Measurements from ENCODE around the gene AKR1D1. TPM values are rescaled to one million over a fixed set of nuclear protein-coding genes. Genes with fewer than 3 reads are reported as not detected.

AKR1D1 gene
- total and polyA plus RNA-seq, 10 of the 15 experiments (the other 5 are each of a cell fraction or from before 2014, with no cell fraction given) = 0.09 to 0.34 TPM; not detected in 8

DNA sequence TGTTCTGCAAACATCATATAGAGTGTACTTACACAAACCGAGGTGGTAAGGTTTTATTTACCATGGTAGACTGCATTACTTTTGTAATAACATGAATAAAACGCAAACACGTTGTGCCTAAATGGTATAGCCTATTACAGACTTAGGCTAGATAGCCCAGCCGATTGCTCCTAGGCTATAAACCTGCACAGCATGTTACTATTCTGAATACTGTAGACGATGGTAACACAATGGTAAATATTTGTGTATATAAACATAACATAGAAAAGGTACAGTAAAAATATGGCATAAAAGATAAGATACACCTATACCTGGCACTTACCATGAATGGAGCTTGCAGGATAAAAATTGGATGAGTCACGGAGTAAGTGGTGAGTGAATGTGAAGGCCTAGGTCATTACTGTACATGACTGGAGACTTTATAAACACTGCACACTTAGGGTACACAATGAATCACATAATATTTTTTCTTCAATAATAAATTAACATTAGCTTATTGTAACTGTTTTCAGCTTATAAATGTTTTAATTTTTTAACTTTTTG lies 16.3 kb downstream of the AKR1D1 start:
- H3K36me3 ChIP-seq (ENCODE audit: control insufficient read depth in 2 of 2, insufficient read depth in 2 of 2, low read length in 1 of 2) = no peaks in the 10 kb centered on the region
- no peak overlapping the region for H3K4me2 ChIP-seq (ENCODE audit: control insufficient read depth, insufficient read depth)
- peaks cover 6% of the 10 kb centered on the region for H3K4me1 ChIP-seq (ENCODE audit: control insufficient read depth, insufficient read depth, low read length)
- TF ChIP-seq HDAC2 (IDR thresholded peaks at IDR 0.05) (no peak), BRCA1 (IDR thresholded peaks at IDR 0.05; ENCODE audit: low read depth, low read length) (no peak), MEF2A (IDR thresholded peaks at IDR 0.05; ENCODE audit: insufficient read depth, low read depth, low read length) (no peak), LARP7 (IDR thresholded peaks at IDR 0.05) (no peak), BACH1 (IDR thresholded peaks at IDR 0.05; ENCODE audit: borderline replicate concordance) (no peak), ZSCAN29 (IDR thresholded peaks at IDR 0.05) (no peak), MAX (IDR thresholded peaks at IDR 0.05; ENCODE audit: low read depth, low read length) (no peak), PAX5 (IDR thresholded peaks at IDR 0.05; ENCODE audit: borderline replicate concordance, low read depth, low read length) (no peak), SMC3 (IDR thresholded peaks at IDR 0.05; ENCODE audit: borderline replicate concordance, low read length) (no peak), MYB (IDR thresholded peaks at IDR 0.05; ENCODE audit: borderline replicate concordance, low read depth, low read length) (no peak), MXI1 (IDR thresholded peaks at IDR 0.05; ENCODE audit: low read depth, low read length) (no peak), HDGF (IDR thresholded peaks at IDR 0.05) (no peak), WRNIP1 (IDR thresholded peaks at IDR 0.05; ENCODE audit: borderline replicate concordance, low read depth, low read length) (no peak), NFIC (IDR thresholded peaks at IDR 0.05; ENCODE audit: low read depth, low read length) (no peak), SIX5 (IDR thresholded peaks at IDR 0.05; ENCODE audit: low read depth, low read length, severe bottlenecking) (no peak), IKZF2 (IDR thresholded peaks at IDR 0.05) (no peak)
- TF ChIP-seq, protein P1, sequence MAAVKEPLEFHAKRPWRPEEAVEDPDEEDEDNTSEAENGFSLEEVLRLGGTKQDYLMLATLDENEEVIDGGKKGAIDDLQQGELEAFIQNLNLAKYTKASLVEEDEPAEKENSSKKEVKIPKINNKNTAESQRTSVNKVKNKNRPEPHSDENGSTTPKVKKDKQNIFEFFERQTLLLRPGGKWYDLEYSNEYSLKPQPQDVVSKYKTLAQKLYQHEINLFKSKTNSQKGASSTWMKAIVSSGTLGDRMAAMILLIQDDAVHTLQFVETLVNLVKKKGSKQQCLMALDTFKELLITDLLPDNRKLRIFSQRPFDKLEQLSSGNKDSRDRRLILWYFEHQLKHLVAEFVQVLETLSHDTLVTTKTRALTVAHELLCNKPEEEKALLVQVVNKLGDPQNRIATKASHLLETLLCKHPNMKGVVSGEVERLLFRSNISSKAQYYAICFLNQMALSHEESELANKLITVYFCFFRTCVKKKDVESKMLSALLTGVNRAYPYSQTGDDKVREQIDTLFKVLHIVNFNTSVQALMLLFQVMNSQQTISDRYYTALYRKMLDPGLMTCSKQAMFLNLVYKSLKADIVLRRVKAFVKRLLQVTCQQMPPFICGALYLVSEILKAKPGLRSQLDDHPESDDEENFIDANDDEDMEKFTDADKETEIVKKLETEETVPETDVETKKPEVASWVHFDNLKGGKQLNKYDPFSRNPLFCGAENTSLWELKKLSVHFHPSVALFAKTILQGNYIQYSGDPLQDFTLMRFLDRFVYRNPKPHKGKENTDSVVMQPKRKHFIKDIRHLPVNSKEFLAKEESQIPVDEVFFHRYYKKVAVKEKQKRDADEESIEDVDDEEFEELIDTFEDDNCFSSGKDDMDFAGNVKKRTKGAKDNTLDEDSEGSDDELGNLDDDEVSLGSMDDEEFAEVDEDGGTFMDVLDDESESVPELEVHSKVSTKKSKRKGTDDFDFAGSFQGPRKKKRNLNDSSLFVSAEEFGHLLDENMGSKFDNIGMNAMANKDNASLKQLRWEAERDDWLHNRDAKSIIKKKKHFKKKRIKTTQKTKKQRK (IDR thresholded peaks at IDR 0.05; ENCODE audit: low read depth, low read length) = no peak
- no peaks in the 10 kb centered on the region for H3K9me3 ChIP-seq (replicated peaks; ENCODE audit: control insufficient read depth, insufficient read depth, low read length)
- POLR2A ChIA-PET = interaction anchor here (0.5 to 0.6 kb wide), 2 partner anchors 39 to 48 kb away, joined by 5 to 7 read pairs; no protein-coding TSS in a partner anchor
- H3K27me3 ChIP-seq (replicated peaks in 1 of 2; ENCODE audit: control insufficient read depth in 2 of 2, insufficient read depth in 2 of 2, low read length in 1 of 2) = no peaks in the 10 kb centered on the region
- H2AFZ ChIP-seq (ENCODE audit: control insufficient read depth, low read depth, low read length) = no peak overlapping the region
- H4K20me1 ChIP-seq (ENCODE audit: control insufficient read depth, insufficient read depth) = no peaks in the 10 kb centered on the region
- H3K4me3 ChIP-seq = no peak overlapping the region
- in situ Hi-C loops (cut with MboI) = no loop called here
- RAD21 ChIA-PET (ENCODE audit: unreplicated experiment) = interaction anchor here (1.7 kb wide), 1 partner anchor 646 kb away, joined by 5 read pairs; no protein-coding TSS in a partner anchor
- H3K79me2 ChIP-seq (ENCODE audit: control insufficient read depth, insufficient read depth, low read length) = no peaks in the 10 kb centered on the region
- FAIRE-seq (no peak), DNase-seq (ENCODE audit: low read depth, low spot score) (no peak), ATAC-seq (no peak)
- no TSS peak for BruUV-seq (replicated peaks)
- SMC1A ChIA-PET (ENCODE audit: uncharacterized antibody, unreplicated experiment) = interaction anchor here (0.7 to 1.6 kb wide), 2 partner anchors 14 to 83 kb away, joined by 3 to 4 read pairs; no protein-coding TSS in a partner anchor
- no peak overlapping the region for H3K9ac ChIP-seq (ENCODE audit: control insufficient read depth, insufficient read depth, low read length)
- intact Hi-C loops (cut with micrococcal nuclease; ENCODE audit: unreplicated experiment) = no loop called here
- WGBS (ENCODE audit: insufficient coverage, insufficient replicate concordance, low lambda C conversion rate, missing lambda C conversion rate) = 78% methylated on average over 6 of the region's 6 CpGs
- H3K27ac ChIP-seq (ENCODE audit: control insufficient read depth, insufficient read depth) = no peak overlapping the region
- CTCF ChIA-PET = interaction anchor here (0.6 to 1.2 kb wide), 4 partner anchors 9 to 69 kb away, joined by 3 to 4 read pairs (median 3); no protein-coding TSS in a partner anchor

Measured in GM12878 (cell line).